Uterus (tissue), 4 donors: ENCODE results near the gene CPT2. TPM values are rescaled to one million over a fixed set of nuclear protein-coding genes. Genes with fewer than 3 reads are reported as not detected.
A peak's percentile ranks its signal among the peaks of the same experiment; 100 is the strongest.

Source experiments
- DNase-seq, 2 donors: peaks; one replicate each; pipeline ENCODE4 v3.0.0-alpha.2; 2019 to 2020
- H3K27ac ChIP-seq, 2 donors: fragments of 200-600 bp; sonication (generic); 1 replicate in 1 of 2; 2 replicates in 1 of 2; pipeline ENCODE4 v1.5.1; 2016 to 2018
- H3K27me3 ChIP-seq, 2 donors: fragments of 200-600 bp; sonication (generic); one replicate each; pipeline ENCODE4 v1.5.1; 2018 to 2019; ENCODE audit warnings: control low read depth in 1 of 2
- H3K36me3 ChIP-seq, 2 donors: fragments of 200-600 bp; sonication (generic); one replicate each; pipeline ENCODE4 v1.5.1; 2019; ENCODE audit warnings: control low read depth in 1 of 2
- H3K4me1 ChIP-seq, 2 donors: fragments of 200-600 bp; sonication (generic); one replicate each; pipeline ENCODE4 v1.5.1; 2018 to 2019; ENCODE audit warnings: control low read depth in 1 of 2
- H3K4me3 ChIP-seq, 2 donors: fragments of 200-600 bp; sonication (generic); 1 replicate in 1 of 2; 2 replicates in 1 of 2; pipeline ENCODE4 v1.5.1; 2018 to 2019; ENCODE audit warnings: mild to moderate bottlenecking in 1 of 2
- H3K9me3 ChIP-seq, 2 donors: fragments of 200-600 bp; sonication (generic); one replicate each; pipeline ENCODE4 v1.5.1; 2019; ENCODE audit warnings: control low read depth in 1 of 2
- POLR2A ChIP-seq, 2 donors: fragments of 450-650 bp; IDR thresholded peaks; one replicate each; pipeline ENCODE4 v1.6.1; 2016; ENCODE audit warnings: antibody characterized with exemption in 2 of 2, mild to moderate bottlenecking in 1 of 2, moderate library complexity in 1 of 2
- intact Hi-C: fragments of 100-400 bp; cut with DNase I; formaldehyde crosslinking; loops from one replicate; pipeline ENCODE4 v1.15.1; 2023; ENCODE audit warnings: low total_unique reads
- total RNA-seq, 4 donors: library from RNA; depleted of rRNA in 3 of 4; stranded (reverse); fragments of >200 nt in 3 of 4; gene quantifications; one replicate each; pipeline versions ENCODE4 v1.1.0 to v1.2.4, GENCODE V29; 2014 to 2023
- TF ChIP-seq, protein P1 (sequence below), 4 experiments: fragments of 200-600 bp in 2 of 4; fragments of 450-650 bp in 2 of 4; sonication (generic) in 2 of 4; IDR thresholded peaks; one replicate each; pipeline ENCODE4 v1.5.1; 2016 to 2019; ENCODE audit warnings: antibody characterized with exemption in 4 of 4, mild to moderate bottlenecking in 2 of 4, moderate library complexity in 1 of 4
- donor health status: DM: yes; HTN: yes; CAD: no.

Gene CPT2
- total RNA-seq, 4 donors from 2014 or later = 2.4 to 83.3 (median 10.2) TPM

DNA sequence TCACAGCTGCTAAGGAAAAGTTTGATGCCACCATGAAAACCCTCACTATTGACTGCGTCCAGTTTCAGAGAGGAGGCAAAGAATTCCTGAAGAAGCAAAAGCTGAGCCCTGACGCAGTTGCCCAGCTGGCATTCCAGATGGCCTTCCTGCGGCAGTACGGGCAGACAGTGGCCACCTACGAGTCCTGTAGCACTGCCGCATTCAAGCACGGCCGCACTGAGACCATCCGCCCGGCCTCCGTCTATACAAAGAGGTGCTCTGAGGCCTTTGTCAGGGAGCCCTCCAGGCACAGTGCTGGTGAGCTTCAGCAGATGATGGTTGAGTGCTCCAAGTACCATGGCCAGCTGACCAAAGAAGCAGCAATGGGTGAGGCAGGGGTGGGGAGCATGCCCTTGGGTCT is 14.3 kb downstream of the CPT2 start:
- intact Hi-C loops = no loop called here
- H3K27me3 ChIP-seq = no peaks in the 10 kb centered on the region
- H3K4me1 ChIP-seq = no peaks in the 10 kb centered on the region
- H3K4me3 ChIP-seq = no peak overlapping the region
- H3K27ac ChIP-seq = no peak overlapping the region
- no peak for DNase-seq
- H3K9me3 ChIP-seq = no peaks in the 10 kb centered on the region
- no peaks in the 10 kb centered on the region for H3K36me3 ChIP-seq
- no peak for TF ChIP-seq POLR2A (IDR thresholded peaks at IDR 0.05)
- TF ChIP-seq, protein P1, sequence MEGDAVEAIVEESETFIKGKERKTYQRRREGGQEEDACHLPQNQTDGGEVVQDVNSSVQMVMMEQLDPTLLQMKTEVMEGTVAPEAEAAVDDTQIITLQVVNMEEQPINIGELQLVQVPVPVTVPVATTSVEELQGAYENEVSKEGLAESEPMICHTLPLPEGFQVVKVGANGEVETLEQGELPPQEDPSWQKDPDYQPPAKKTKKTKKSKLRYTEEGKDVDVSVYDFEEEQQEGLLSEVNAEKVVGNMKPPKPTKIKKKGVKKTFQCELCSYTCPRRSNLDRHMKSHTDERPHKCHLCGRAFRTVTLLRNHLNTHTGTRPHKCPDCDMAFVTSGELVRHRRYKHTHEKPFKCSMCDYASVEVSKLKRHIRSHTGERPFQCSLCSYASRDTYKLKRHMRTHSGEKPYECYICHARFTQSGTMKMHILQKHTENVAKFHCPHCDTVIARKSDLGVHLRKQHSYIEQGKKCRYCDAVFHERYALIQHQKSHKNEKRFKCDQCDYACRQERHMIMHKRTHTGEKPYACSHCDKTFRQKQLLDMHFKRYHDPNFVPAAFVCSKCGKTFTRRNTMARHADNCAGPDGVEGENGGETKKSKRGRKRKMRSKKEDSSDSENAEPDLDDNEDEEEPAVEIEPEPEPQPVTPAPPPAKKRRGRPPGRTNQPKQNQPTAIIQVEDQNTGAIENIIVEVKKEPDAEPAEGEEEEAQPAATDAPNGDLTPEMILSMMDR (IDR thresholded peaks at IDR 0.05) = no peak

DNA sequence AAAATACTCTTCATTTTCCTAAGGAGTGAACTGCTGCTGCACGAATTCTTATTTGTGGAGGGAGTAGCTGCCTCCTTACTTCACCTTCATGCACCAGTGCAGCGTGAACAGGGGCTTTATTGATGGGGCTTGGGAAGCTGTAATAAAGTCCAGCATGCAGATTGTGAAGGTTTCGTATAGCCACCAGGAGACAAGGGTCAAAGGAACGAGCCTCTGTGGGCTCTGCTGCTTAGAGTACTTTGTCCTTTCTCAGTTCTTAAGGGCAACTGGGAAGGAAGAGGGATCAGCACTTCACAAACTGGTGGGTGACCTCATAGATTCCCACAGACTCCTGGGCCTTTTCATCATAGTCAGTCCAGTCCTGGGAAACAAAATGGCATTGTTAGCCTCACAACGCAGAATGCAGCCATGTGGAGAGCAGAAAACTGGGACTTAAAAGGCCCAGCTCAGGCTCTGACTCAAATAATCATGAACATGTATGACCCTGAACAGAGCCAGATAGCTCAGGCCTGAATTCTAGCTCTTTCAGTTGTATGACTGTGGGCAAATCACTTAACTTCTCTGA is 17.8 kb downstream of the CPT2 start:
- H3K27me3 ChIP-seq = no peaks in the 10 kb centered on the region
- no peak overlapping the region for H3K27ac ChIP-seq
- intact Hi-C loops = no loop called here
- H3K4me1 ChIP-seq = no peaks in the 10 kb centered on the region
- no peak overlapping the region for H3K4me3 ChIP-seq
- no peaks in the 10 kb centered on the region for H3K36me3 ChIP-seq
- no peaks in the 10 kb centered on the region for H3K9me3 ChIP-seq
- TF ChIP-seq, protein P1 (IDR thresholded peaks at IDR 0.05) = no peak
- no peak for TF ChIP-seq POLR2A (IDR thresholded peaks at IDR 0.05)
- DNase-seq = no peak

DNA sequence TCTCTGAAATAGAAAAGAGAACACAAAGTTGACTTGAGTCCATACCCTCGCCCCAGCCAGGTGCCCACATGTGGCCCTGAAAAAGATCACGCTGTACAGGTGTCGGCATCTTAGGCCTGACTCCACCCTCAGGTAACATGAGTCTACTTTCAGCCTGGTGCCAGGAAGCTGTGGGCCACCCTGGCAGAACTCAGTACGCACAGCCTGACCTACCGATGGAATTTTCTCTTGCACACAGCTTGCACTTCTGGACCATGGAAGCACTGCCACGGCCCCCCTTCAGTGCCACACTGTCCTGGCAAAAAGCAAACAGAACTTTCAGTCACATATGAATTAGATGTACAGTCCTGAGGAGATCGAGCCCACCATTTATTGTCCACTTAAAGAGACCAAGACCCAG is 21.6 kb downstream of the CPT2 start:
- H3K27ac ChIP-seq = no peak overlapping the region
- H3K9me3 ChIP-seq = no peaks in the 10 kb centered on the region
- no peak overlapping the region for H3K4me3 ChIP-seq
- H3K4me1 ChIP-seq = no peaks in the 10 kb centered on the region
- no peaks in the 10 kb centered on the region for H3K27me3 ChIP-seq
- TF ChIP-seq, protein P1 (IDR thresholded peaks at IDR 0.05) = no peak
- no peak for TF ChIP-seq POLR2A (IDR thresholded peaks at IDR 0.05)
- DNase-seq = no peak
- H3K36me3 ChIP-seq = no peaks in the 10 kb centered on the region
- intact Hi-C loops = no loop called here

DNA sequence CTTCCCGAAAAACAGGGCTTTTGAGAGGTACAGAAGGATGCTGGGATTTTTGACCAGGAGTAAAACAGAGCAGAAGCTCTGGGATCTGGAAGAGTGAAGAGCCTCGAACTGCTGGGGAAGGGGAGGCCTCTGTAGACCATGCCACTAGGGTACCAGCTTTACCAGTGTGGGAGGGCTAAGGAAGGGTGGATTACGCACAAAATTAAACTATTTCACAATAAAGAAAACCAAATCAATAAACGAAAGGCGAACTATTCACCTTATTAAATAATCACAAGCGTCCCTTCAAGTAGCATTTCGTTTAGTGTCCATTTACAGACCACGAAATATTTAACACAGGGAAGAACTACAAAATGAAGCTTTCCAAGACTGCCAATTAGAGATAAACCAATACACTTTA is 23.1 kb downstream of the CPT2 start:
- no peaks in the 10 kb centered on the region for H3K9me3 ChIP-seq
- H3K36me3 ChIP-seq = no peaks in the 10 kb centered on the region
- no peaks in the 10 kb centered on the region for H3K4me1 ChIP-seq
- H3K27me3 ChIP-seq = no peaks in the 10 kb centered on the region
- peak overlapping the region; percentile 52 to 91 for H3K4me3 ChIP-seq
- intact Hi-C loops = no loop called here
- DNase-seq = no peak
- H3K27ac ChIP-seq = peak overlapping the region; percentile 92 to 95
- TF ChIP-seq, protein P1 (IDR thresholded peaks at IDR 0.05) = no peak
- TF ChIP-seq POLR2A (IDR thresholded peaks at IDR 0.05) = no peak

DNA sequence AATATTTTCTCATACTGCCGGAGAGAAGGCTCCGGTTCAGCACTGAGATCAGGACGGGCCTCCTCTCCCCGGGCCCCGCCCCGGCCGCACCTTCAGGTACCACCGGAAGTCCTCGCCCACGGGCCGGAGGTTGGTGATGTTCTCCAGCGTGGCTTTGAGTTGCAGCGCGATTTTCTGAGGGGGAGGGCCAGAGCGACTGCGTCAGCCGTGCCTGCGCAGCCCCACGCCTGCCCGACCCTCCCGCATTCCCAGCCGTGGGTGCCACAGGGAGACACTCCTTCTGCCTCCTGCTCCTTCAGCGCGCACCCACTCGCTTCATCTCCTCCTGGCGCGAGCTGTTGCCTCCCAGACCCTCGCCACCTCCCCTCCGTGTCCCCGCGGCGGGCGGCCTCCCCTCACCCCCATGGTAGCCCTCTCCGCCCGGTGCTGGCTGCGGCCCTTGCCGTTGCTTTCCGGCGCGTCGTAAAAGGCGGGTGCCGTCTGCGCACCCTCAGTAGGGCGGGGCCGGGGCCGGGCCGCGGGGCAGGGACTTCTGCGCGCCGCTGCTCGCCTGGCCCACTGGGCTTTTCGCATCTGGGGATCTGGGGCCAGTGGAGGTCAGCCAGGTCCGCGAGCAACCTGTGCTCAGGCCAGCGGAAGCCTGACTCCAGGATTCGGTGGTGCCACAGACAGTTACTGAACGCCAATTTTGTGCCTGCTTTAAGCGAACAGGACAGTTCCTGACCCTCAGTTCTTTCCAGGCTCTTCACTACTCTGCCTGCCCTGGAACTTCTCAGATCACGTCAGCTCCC is 23.7 kb downstream of the CPT2 start, which contains the start of gene CZIB:
Gene CZIB (minus strand): TSS at position 464 of the 791 bp plus-strand sequence. CDS start 59 bp downstream, at position 405.
- H3K4me3 ChIP-seq = peak within 1 kb of the TSS; percentile 52 to 91
- DNase-seq = peak; percentile 89 to 95
- TF ChIP-seq, protein P1 (IDR thresholded peaks at IDR 0.05) = peak in 1 of 4 experiments; percentile 17
- peak; percentile 79 to 95 for TF ChIP-seq POLR2A (IDR thresholded peaks at IDR 0.05)
- intact Hi-C loops = no loop called here
- no peaks in the 10 kb centered on the region for H3K27me3 ChIP-seq
- H3K4me1 ChIP-seq = no peaks in the 10 kb centered on the region
- H3K27ac ChIP-seq = peak within 1 kb of the TSS; percentile 92 to 95
- H3K9me3 ChIP-seq = no peaks in the 10 kb centered on the region
- H3K36me3 ChIP-seq = no peaks in the 10 kb centered on the region
